GM19467 (cell line): ENCODE measurements around the gene NAAA.
A peak's percentile ranks its signal among the peaks of the same experiment; 100 is the strongest.
"Not testable (repeated sequence)": the region's sequence is repeated elsewhere in the genome, so short reads cannot be mapped to it uniquely, and the experiment has no call there.

ENCODE experiments used
- ATAC-seq: cut with Tn5 transposase; IDR thresholded peaks from one replicate; pipeline ENCODE4 v1.9.1; 2021; ENCODE audit warnings: mild to moderate bottlenecking, moderate library complexity; ENCODE audit not compliant: unreplicated experiment

Gene NAAA

GRCh38 chr4:75940692-75941253 lies at the start of gene NAAA:
Gene NAAA (minus strand): TSS chr4:75941013. CDS start chr4:75940949, 64 bp downstream.
- peak; percentile 65 for ATAC-seq

- ATAC-seq, result no peak
Observed at GRCh38 chr4:75989846-75990528, 49.2 kb upstream of the NAAA start.

GRCh38 chr4:75985116-75985515 lies 44.3 kb upstream of the NAAA start:
- ATAC-seq, result no peak

- ATAC-seq, result no peak
Observed at GRCh38 chr4:75980576-75980975, 39.8 kb upstream of the NAAA start.

- no peak for ATAC-seq
Observed at GRCh38 chr4:75976177-75976576, 35.4 kb upstream of the NAAA start.

GRCh38 chr4:75973766-75974165 lies 33.0 kb upstream of the NAAA start:
- ATAC-seq, result no peak

GRCh38 chr4:75968084-75968483 lies 27.3 kb upstream of the NAAA start:
- ATAC-seq, result no peak

- no peak for ATAC-seq
Observed at GRCh38 chr4:75963558-75963957, 22.7 kb upstream of the NAAA start.

- not testable (repeated sequence) for ATAC-seq
Observed at GRCh38 chr4:75962072-75962471, 21.3 kb upstream of the NAAA start.

GRCh38 chr4:75958546-75958945 lies 17.7 kb upstream of the NAAA start:
- not testable (repeated sequence) for ATAC-seq

GRCh38 chr4:75954811-75955210 lies 14.0 kb upstream of the NAAA start:
- not testable (repeated sequence) for ATAC-seq

GRCh38 chr4:75953509-75953908 lies 12.7 kb upstream of the NAAA start:
- ATAC-seq, result no peak

GRCh38 chr4:75950213-75950815 lies 9.5 kb upstream of the NAAA start:
- ATAC-seq, result no peak

- ATAC-seq, result peak; percentile 79
Observed at GRCh38 chr4:75948822-75949444, 8.1 kb upstream of the NAAA start.

GRCh38 chr4:75939890-75940691 lies 722 bp downstream of the NAAA start:
- ATAC-seq, result peak; percentile 58

GRCh38 chr4:75935628-75936027 lies 5.2 kb downstream of the NAAA start:
- ATAC-seq, result no peak

- no peak for ATAC-seq
Observed at GRCh38 chr4:75930152-75930551, 10.7 kb downstream of the NAAA start.

- ATAC-seq, result not testable (repeated sequence)
Observed at GRCh38 chr4:75924916-75925315, 15.9 kb downstream of the NAAA start.

- no peak for ATAC-seq
Observed at GRCh38 chr4:75924309-75924827, 16.4 kb downstream of the NAAA start.

- no peak for ATAC-seq
Observed at GRCh38 chr4:75922588-75922987, 18.2 kb downstream of the NAAA start.

- ATAC-seq, result no peak
Observed at GRCh38 chr4:75921910-75922309, 18.9 kb downstream of the NAAA start.
